GM10248 (cell line): ENCODE data around the gene TSPEAR.

Source experiments
- CTCF ChIA-PET: fragments of 300-600 bp; sonication (Branson Sonifier 250); formaldehyde crosslinking; extraction: SDS; loops from one replicate; lab custom pipeline; 2021; ENCODE audit warnings: antibody characterized with exemption; lab: Yijun Ruan, JAX
- POLR2A ChIA-PET: fragments of 350-650 bp; sonication (Branson Sonifier 250); formaldehyde crosslinking; extraction: SDS; loops from one replicate; lab custom pipeline; 2020; ENCODE audit warnings: antibody characterized with exemption; lab: Yijun Ruan, JAX
- DNase-seq: peaks from one replicate; pipeline ENCODE4 v3.0.0; 2012; ENCODE audit errors: extremely low spot score
- CTCF ChIP-seq: IDR thresholded peaks from 2 replicates; pipeline ENCODE4 v1.5.1; 2012; ENCODE audit warnings: mild to moderate bottlenecking, low read depth; ENCODE audit errors: extremely low read depth, missing control alignments, control extremely low read depth

Gene TSPEAR

GRCh38 chr21:44730028-44730395 lies 18.6 kb upstream of the TSPEAR start:
- no peak for DNase-seq
- no peak for TF ChIP-seq CTCF
- CTCF ChIA-PET = interaction anchor here (0.7 to 1.7 kb wide), 2 partner anchors 15 to 219 kb away, joined by 3 read pairs; no protein-coding TSS in a partner anchor
- POLR2A ChIA-PET = no interaction called here

GRCh38 chr21:44729336-44730027 lies 18.1 kb upstream of the TSPEAR start:
- no peak for DNase-seq
- ChIA-PET POLR2A (no interaction called here), CTCF (interaction anchor here (1.7 kb wide), 1 partner anchor 219 kb away, joined by 3 read pairs; no protein-coding TSS in a partner anchor)
- TF ChIP-seq CTCF = no peak

GRCh38 chr21:44728716-44729115 lies 17.3 kb upstream of the TSPEAR start:
- no peak for DNase-seq
- ChIA-PET CTCF (no interaction called here), POLR2A (no interaction called here)
- no peak for TF ChIP-seq CTCF

- CTCF ChIA-PET = no interaction called here
- TF ChIP-seq CTCF = no peak
- DNase-seq = no peak
- POLR2A ChIA-PET = no interaction called here
Measured at GRCh38 chr21:44727757-44728156, 16.4 kb upstream of the TSPEAR start.

- TF ChIP-seq CTCF = no peak
- ChIA-PET CTCF (no interaction called here), POLR2A (no interaction called here)
- DNase-seq = no peak
Measured at GRCh38 chr21:44727321-44727720, 15.9 kb upstream of the TSPEAR start.

GRCh38 chr21:44726826-44727225 lies 15.5 kb upstream of the TSPEAR start:
- ChIA-PET POLR2A (no interaction called here), CTCF (no interaction called here)
- no peak for DNase-seq
- TF ChIP-seq CTCF = no peak

GRCh38 chr21:44724926-44725325 lies 13.6 kb upstream of the TSPEAR start:
- DNase-seq = no peak
- no peak for TF ChIP-seq CTCF
- POLR2A ChIA-PET = no interaction called here
- CTCF ChIA-PET = no interaction called here
